ENCODE data around the gene NYAP2. TPM values are rescaled to one million over a fixed set of nuclear protein-coding genes. Genes with fewer than 3 reads are reported as not detected.

NYAP2 gene
- total RNA-seq, 2 donors from 2014 or later, result 0.04 TPM; not detected in 1

DNA sequence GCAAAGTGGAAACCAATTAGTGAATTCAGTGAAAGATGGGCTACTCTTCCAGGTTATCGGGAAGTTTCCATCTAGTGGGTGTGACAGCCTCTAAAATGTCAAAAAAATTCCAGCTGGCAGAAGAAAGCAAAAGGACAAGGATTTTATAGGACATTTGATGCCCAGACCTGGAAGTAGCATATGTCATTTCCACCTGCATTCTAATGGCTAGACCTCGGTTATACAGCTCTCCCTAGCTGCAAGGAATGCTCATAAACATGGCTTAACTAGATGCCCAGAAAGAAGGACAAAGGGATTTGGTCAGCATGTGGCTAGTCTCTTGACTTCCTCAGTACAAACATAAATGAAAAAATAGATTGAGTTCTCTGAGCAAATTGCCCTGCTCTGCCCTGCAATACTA lies 215.4 kb downstream of the NYAP2 start:
- Mint-ChIP-seq H3K36me3 (no peaks in the 10 kb centered on the region), H3K9me3 (no peaks in the 10 kb centered on the region), H3K27ac (no peak overlapping the region)
- ATAC-seq, result no peak
- DNase-seq (ENCODE audit: low spot score in 2 of 2), result no peak

DNA sequence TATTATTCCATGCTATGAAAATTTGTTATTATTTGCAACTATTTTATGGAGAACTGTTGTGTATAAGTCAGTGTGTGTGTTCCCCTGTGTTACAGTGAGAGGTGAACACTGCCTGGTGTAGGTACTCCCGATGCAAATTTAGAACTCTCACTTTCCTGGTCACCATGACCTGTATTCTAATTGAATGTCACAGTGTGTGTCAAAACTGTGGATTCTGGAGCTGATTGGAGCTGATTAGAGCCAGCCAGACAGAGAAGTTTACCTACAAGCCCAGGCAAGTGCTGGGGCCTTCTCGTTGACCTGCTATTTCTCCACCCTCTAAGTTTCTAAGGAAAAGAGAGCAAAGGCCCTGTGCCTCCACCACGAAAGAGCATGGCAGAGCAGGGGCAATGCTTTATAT lies 216.0 kb downstream of the NYAP2 start:
- no peaks in the 10 kb centered on the region for H3K36me3 Mint-ChIP-seq
- DNase-seq (ENCODE audit: low spot score in 2 of 2), result no peak
- no peak overlapping the region for H3K27ac Mint-ChIP-seq
- no peaks in the 10 kb centered on the region for H3K9me3 Mint-ChIP-seq
- ATAC-seq, result no peak

- no peak for ATAC-seq
- Mint-ChIP-seq H3K27ac (no peak overlapping the region), H3K9me3 (no peaks in the 10 kb centered on the region), H3K36me3 (no peaks in the 10 kb centered on the region)
- DNase-seq (ENCODE audit: low spot score in 2 of 2), result no peak
Observed at GRCh38 chr2:225616372-225616771, 216.9 kb downstream of the NYAP2 start.

GRCh38 chr2:225616848-225617247 lies 217.3 kb downstream of the NYAP2 start:
- Mint-ChIP-seq H3K9me3 (no peaks in the 10 kb centered on the region), H3K27ac (no peak overlapping the region), H3K36me3 (no peaks in the 10 kb centered on the region)
- DNase-seq (ENCODE audit: low spot score in 2 of 2) (no peak), ATAC-seq (no peak)

GRCh38 chr2:225620227-225620626 lies 220.7 kb downstream of the NYAP2 start:
- DNase-seq (ENCODE audit: low spot score in 2 of 2) (no peak), ATAC-seq (no peak)
- H3K36me3 Mint-ChIP-seq, result no peaks in the 10 kb centered on the region
- H3K27ac Mint-ChIP-seq, result no peak overlapping the region
- no peaks in the 10 kb centered on the region for H3K9me3 Mint-ChIP-seq

- peak; percentile 41 to 92 for ATAC-seq
- no peak for DNase-seq (ENCODE audit: low spot score in 2 of 2)
- no peaks in the 10 kb centered on the region for H3K9me3 Mint-ChIP-seq
- H3K36me3 Mint-ChIP-seq, result no peaks in the 10 kb centered on the region
- no peak overlapping the region for H3K27ac Mint-ChIP-seq
Observed at GRCh38 chr2:225630824-225631533, 231.5 kb downstream of the NYAP2 start.

- no peak for ATAC-seq
- Mint-ChIP-seq H3K9me3 (no peaks in the 10 kb centered on the region), H3K36me3 (no peaks in the 10 kb centered on the region), H3K27ac (no peak overlapping the region)
- no peak for DNase-seq (ENCODE audit: low spot score in 2 of 2)
Observed at GRCh38 chr2:225632351-225632750, 232.8 kb downstream of the NYAP2 start.

DNA sequence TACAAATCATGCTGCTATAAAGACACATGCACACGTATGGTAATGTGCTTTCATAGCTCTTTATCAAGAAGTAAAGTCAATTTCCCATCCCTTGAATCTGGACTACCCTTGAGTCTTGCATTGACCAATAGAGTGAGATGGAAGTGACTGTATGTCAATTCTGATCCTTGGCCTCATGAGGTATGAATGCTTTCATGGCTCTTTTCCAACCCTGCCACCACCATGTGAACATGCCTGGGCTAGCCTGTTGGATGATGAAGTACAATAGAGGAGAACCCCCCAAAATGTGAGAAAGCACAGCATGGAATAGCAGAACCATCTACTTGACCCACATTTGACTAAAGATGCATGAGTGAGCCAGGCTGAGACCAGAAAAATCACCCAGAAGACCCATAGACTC lies 237.0 kb downstream of the NYAP2 start:
- Mint-ChIP-seq H3K9me3 (no peaks in the 10 kb centered on the region), H3K36me3 (no peaks in the 10 kb centered on the region), H3K27ac (no peak overlapping the region)
- DNase-seq (ENCODE audit: low spot score in 2 of 2) (no peak), ATAC-seq (no peak)

DNA sequence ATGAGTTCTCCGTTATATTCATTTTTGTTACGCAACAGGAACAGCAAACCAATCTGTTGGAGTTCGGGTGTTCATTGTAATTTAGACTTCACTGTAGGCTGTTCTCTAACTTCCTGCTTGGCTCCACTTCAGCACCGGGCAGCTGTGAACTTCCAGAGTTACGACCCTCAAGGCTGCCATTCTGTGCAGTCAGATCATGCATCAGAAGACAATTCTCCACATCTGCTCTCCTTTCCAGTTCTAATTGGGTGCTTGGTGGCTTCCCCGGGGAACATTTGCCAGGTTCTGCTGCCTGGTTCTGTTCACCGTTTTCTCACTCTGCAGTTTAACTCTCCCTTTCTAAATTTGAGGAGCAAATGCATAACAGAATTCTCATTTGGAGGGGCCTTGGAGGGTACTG lies 237.7 kb downstream of the NYAP2 start:
- no peak overlapping the region for H3K27ac Mint-ChIP-seq
- H3K36me3 Mint-ChIP-seq, result no peaks in the 10 kb centered on the region
- no peak for ATAC-seq
- no peak for DNase-seq (ENCODE audit: low spot score in 2 of 2)
- no peaks in the 10 kb centered on the region for H3K9me3 Mint-ChIP-seq

- DNase-seq (ENCODE audit: low spot score in 2 of 2) (no peak), ATAC-seq (no peak)
- Mint-ChIP-seq H3K9me3 (peaks cover 0 to 4% of the 10 kb centered on the region in 2 donors), H3K27ac (no peak overlapping the region), H3K36me3 (peaks cover 0 to 4% of the 10 kb centered on the region in 2 donors)
Observed at GRCh38 chr2:225640550-225640949, 241.0 kb downstream of the NYAP2 start.

DNA sequence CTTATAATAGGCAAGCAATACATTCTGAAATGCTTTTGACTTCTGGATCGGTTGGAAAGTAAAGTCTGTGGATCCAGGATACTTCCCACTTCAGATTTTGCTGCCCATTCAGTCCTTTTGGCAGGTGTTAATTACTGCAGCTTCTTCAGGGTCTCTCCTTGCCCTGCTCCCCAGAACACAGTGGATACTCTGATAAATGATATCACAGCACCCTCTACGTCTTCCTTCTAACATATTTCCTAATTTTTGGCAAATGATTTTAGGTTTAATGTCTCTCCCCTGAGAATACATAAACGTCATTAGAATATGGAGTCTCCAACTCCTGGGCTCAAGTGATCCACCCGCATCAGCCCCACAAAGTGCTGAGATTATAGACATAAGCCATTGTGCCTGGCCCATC lies 249.8 kb downstream of the NYAP2 start:
- Mint-ChIP-seq H3K36me3 (peaks cover 0 to 5% of the 10 kb centered on the region in 2 donors), H3K9me3 (peaks cover 0 to 4% of the 10 kb centered on the region in 2 donors), H3K27ac (no peak overlapping the region)
- ATAC-seq (no peak), DNase-seq (ENCODE audit: low spot score in 2 of 2) (no peak)

DNA sequence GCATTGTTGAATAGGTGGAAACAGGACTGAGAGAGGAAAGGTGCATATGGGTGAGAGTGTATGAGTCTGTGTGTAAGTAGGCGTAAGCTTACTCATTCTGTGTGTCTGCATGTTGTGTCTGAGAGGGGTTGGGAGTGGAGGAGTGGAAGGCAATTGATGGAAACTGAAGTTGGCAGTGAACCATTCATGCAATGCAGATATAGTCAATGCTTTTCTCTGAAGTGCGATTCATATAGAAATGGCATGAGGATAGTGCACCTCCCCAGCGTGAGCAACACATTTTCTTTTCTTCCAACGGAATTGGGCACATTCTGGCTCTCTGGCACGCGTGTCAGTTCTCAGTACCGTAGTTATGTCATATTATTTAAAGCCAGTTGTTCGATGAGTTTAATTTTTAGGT lies 250.5 kb downstream of the NYAP2 start:
- DNase-seq (ENCODE audit: low spot score in 2 of 2) (no peak), ATAC-seq (peak in 1 of 2 donors; percentile 50)
- Mint-ChIP-seq H3K36me3 (peaks cover 0 to 5% of the 10 kb centered on the region in 2 donors), H3K27ac (no peak overlapping the region), H3K9me3 (peaks cover 0 to 4% of the 10 kb centered on the region in 2 donors)

DNA sequence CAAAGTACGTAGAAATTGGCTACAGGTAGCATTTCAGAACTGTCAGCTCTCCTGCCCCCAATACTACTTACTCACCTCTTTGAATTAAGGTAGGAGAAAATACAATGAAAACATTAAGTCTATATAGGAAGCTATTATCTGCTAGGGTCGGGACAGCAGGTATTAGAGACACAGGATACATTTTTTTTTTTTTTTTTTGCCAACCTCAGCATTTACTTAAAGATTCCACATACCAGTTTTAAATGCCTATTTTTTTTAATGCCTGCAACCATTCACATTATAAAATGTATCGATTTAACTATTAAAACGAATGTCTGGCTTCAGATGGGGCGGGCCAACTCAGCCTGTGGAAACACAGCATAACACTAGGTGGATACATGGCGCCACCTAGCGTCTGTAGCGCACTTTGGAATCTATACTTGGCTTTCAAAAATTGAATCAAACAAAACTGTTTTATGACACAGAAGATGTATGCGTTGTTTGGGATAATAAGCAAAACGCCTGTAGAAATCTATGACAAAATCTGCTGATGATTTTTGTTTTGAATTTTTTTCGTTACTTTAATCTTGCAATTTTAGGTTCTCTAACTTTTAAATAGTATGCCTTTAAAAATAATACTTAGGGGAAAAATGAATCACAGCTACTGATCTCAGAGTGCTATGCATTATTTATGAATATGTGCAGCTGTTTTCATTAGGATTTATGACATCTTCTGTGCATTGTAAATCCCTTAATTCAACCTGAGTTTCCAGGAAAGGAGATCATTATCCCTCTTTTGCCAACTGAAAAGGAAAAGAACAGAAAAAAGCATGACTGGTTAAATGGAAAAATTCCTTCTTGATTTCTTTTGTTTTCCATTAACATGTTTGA lies 261.0 kb downstream of the NYAP2 start:
- Mint-ChIP-seq H3K36me3 (no peaks in the 10 kb centered on the region), H3K9me3 (no peaks in the 10 kb centered on the region), H3K27ac (no peak overlapping the region)
- peak in 1 of 2 donors; percentile 79 for DNase-seq (ENCODE audit: low spot score in 2 of 2)
- ATAC-seq, result peak; percentile 68 to 79

DNA sequence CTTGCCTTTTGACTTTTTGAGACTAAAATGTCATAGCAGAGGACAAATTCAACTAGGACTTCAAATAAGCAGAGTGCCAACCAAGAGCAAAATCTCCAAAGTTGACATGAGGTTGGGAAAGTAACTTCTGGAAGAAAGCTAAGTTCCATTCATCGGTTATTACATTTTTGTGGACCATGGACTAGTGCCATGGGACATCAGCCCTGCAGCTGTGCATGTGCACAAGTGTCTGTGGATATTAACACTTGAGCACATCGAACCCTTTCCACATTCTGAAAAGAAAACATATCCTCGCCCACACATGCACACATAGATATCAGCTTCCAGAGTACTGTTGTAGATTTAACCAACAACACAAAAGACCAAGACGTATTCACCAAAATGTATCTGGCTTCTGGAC lies 262.6 kb downstream of the NYAP2 start:
- no peak overlapping the region for H3K27ac Mint-ChIP-seq
- no peak for ATAC-seq
- H3K36me3 Mint-ChIP-seq, result no peaks in the 10 kb centered on the region
- no peak for DNase-seq (ENCODE audit: low spot score in 2 of 2)
- no peaks in the 10 kb centered on the region for H3K9me3 Mint-ChIP-seq

- Mint-ChIP-seq H3K27ac (no peak overlapping the region), H3K36me3 (no peaks in the 10 kb centered on the region), H3K9me3 (no peaks in the 10 kb centered on the region)
- no peak for ATAC-seq
- no peak for DNase-seq (ENCODE audit: low spot score in 2 of 2)
Observed at GRCh38 chr2:225667445-225667844, 267.9 kb downstream of the NYAP2 start.

DNA sequence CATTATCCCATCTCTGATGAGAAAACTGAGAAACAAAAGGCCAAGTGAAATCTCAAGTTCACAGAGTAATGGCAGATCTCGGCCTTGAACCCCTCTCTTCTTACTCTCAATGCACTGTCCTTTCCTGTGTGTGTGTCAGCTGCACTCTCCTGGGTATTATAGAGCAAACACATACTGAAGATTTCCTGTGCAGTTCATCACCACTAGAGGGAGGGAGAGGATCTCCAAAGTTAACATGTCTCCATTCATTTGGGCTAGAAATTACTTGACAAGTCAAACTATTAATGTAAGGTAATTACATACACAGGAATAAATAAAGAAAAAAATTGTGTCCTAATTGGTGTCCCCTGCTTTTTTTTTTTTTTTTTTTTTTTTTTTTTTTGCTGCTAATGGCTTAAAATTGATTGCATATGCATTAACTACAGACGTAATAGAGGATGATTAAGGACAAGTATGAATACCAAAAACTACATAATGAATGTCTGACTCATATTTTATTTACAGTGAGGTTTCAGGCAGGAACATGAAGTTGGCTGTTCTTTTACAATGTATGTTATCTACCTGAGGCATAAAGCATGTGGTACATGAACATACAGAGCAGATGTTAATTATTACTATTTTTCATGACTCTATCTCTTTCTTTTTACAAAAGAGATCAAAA lies 269.2 kb downstream of the NYAP2 start:
- no peaks in the 10 kb centered on the region for H3K9me3 Mint-ChIP-seq
- ATAC-seq (peak; percentile 33 to 76), DNase-seq (ENCODE audit: low spot score in 2 of 2) (no peak)
- no peak overlapping the region for H3K27ac Mint-ChIP-seq
- no peaks in the 10 kb centered on the region for H3K36me3 Mint-ChIP-seq
